Adrenal gland (tissue), 12 donors: ENCODE measurements around the gene NOL6. TPM values are rescaled to one million over a fixed set of nuclear protein-coding genes. Genes with fewer than 3 reads are reported as not detected.
A peak's percentile ranks its signal among the peaks of the same experiment; 100 is the strongest.

Source experiments
- DNase-seq, 7 donors: peaks; one replicate each; pipeline ENCODE4 v3.0.0-alpha.2; 2019 to 2020
- H3K27ac ChIP-seq, 5 donors: fragments of 200-600 bp; sonication (generic) in 4 of 5; 1 replicate in 3 of 5; 2 replicates in 2 of 5; pipeline versions ENCODE4 v1.5.1 to v1.8.0; 2016 to 2020; ENCODE audit warnings: mild to moderate bottlenecking in 1 of 5
- H3K27me3 ChIP-seq: fragments of 200-600 bp; 2 replicates; pipeline ENCODE4 v1.8.0; 2021
- H3K36me3 ChIP-seq, 2 donors: fragments of 200-600 bp; replicated peaks in 1 of 2; 1 replicate in 1 of 2; 2 replicates in 1 of 2; pipeline versions ENCODE4 v1.5.1 to v1.8.0; 2018 to 2022
- H3K4me1 ChIP-seq, 2 donors: fragments of 200-600 bp; replicated peaks in 1 of 2; 1 replicate in 1 of 2; 2 replicates in 1 of 2; pipeline versions ENCODE4 v1.5.1 to v1.8.0; 2018 to 2021
- H3K4me3 ChIP-seq, 4 donors: fragments of 200-600 bp; sonication (generic) in 3 of 4; one replicate each; pipeline ENCODE4 v1.5.1; 2016 to 2018
- H3K9me3 ChIP-seq, 3 donors: fragments of 200-600 bp; sonication (generic) in 1 of 3; replicated peaks in 1 of 3; 1 replicate in 2 of 3; 2 replicates in 1 of 3; pipeline versions ENCODE4 v1.5.1 to v1.8.0; 2016 to 2021
- POLR2A ChIP-seq, 2 donors: fragments of 450-650 bp; IDR thresholded peaks; one replicate each; pipeline ENCODE4 v1.6.1; 2017; ENCODE audit warnings: antibody characterized with exemption in 2 of 2, mild to moderate bottlenecking in 2 of 2, moderate library complexity in 1 of 2
- WGBS, 4 donors: extraction: QIAGEN DNeasy Blood & Tissue Kit in 2 of 4; methylation state at CpG; one replicate each; pipeline versions ENCODE4 v1.1.5 to v1.1.7; 2013 to 2017; 5-methylcytosine and 5-hydroxymethylcytosine counted together
- intact Hi-C, 2 donors: fragments of 100-400 bp; cut with DNase I; formaldehyde crosslinking; loops; one replicate each; pipeline versions ENCODE4 v1.14.1 to v1.15.0; 2022 to 2023
- polyA plus RNA-seq, 3 donors: library from polyadenylated mRNA; stranded (reverse); fragments of 200-250 nt in 2 of 3; fragments of 350-450 nt in 1 of 3; fragmentation: Illumina TruSeq in 1 of 3; extraction: RNeasy Lipid Tissue Mini Kit (QIAGEN cat#74804) in 1 of 3; gene quantifications; one replicate each; pipeline ENCODE4 v1.2.3, GENCODE V29; 2013 to 2014
- total RNA-seq, 9 donors: library from RNA; depleted of rRNA in 4 of 9; stranded (reverse); fragments of >200 nt in 4 of 9; fragments of 120-200 nt in 1 of 9; fragmentation: NEBNext Ultra II Directional in 1 of 9; extraction: Animal tissue kit (Norgen Biotek cat#: 25700) in 1 of 9; gene quantifications; one replicate each; pipeline versions ENCODE4 v1.1.0 to v1.2.4, GENCODE V29; 2013 to 2023
- TF ChIP-seq, protein P1 (sequence below), 6 experiments: fragments of 450-650 bp in 4 of 6; fragments of 200-600 bp in 2 of 6; sonication (generic) in 1 of 6; IDR thresholded peaks; 1 replicate in 5 of 6; 2 replicates in 1 of 6; pipeline versions ENCODE4 v1.5.1 to v1.8.0; 2016 to 2021; ENCODE audit warnings: antibody characterized with exemption in 6 of 6, mild to moderate bottlenecking in 2 of 6, moderate library complexity in 1 of 6
- donor health status: healthy with polysubstance abuse.
- donor health status: Bipolar disorder and iron deficiency.
- donor health status: DM: yes; HTN: yes; CAD: no.
- donor health status: DM: no; HTN: no; CAD: no.
- donor health status: DM: no; HTN: no; CAD: no.
- donor health status: DM: yes; HTN: yes; CAD: no.

NOL6 gene
- total and polyA plus RNA-seq, 12 donors, result 17.0 to 45.7 (median 28.9) TPM

DNA sequence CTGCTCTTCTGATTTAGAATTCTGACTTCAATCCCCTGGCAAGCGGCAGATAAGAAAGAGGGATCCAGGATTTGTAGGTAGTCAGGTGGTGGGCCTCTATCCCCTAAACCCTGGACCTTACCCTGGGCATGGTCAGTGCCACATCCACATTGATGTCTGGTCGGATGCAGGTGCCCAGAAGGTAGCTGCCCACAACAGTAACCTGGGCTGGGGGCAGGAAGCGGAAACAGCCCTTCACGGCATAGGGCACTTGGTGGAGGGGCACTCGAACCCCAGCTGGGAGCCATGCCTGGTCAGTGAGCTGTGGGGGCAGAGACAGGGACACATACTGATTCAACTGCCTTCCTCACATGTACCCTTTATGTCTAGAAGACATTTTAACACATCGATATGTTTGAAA, 3.8 kb downstream of the NOL6 start:
- DNase-seq, result peak in 1 of 7 donors; percentile 12
- intact Hi-C loops, result loop anchor here (5.0 to 10.0 kb wide), 3 partner anchors 95 to 188 kb away; no protein-coding TSS in a partner anchor
- TF ChIP-seq POLR2A (IDR thresholded peaks at IDR 0.05), result no peak
- Histone ChIP-seq H3K27me3 (no peaks in the 10 kb centered on the region), H3K4me1 (peaks cover 12 to 17% of the 10 kb centered on the region in 2 donors), H3K36me3 (peaks cover 0 to 72% of the 10 kb centered on the region in 2 donors), H3K27ac (no peak overlapping the region), H3K4me3 (no peak overlapping the region), H3K9me3 (no peaks in the 10 kb centered on the region)
- 87 to 100% (median 91%) methylated on average over 3 to 6 of the region's 6 CpGs for WGBS, 4 donors

DNA sequence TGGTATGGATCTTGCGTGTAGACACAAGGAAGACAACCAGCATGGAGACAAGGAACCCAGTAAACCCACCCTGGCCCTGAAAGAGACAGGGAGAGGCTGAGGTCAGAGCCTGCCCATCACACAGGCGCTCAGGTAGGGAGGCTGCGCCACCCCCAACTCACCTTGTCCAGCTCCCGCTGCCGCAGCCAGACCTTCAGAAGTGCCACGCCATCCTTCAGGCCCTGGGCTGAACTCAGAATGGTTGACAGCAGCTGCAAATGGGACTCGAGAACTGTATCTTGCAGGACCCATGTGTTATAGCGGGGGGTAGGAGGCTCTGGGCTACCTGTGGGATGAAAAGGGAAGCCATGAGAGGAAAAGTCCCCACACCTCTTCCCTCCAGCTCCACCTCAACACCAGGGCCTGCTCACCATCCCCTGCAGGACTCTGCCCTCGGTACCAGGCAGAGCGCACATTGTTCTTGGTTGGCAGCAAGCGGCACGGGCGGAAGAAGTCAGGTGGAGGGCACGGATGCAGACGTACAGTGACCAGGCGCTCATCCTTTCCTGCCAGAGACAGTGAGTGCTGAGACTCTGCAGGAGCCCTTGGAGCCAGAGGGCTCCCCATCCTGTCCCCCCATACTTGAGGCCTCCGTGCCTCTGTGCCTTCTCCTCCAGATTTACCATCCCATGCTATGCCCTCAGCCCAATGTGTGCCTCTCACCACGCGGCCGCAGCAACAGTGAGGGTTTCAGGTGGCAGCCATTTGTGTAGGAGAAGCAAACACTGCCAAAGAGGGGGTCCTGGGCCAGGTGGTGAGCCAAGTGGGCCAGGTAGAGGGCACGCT, 4.7 kb downstream of the NOL6 start:
- intact Hi-C loops, result loop anchor here (5.0 to 10.0 kb wide), 3 partner anchors 94 to 187 kb away; no protein-coding TSS in a partner anchor
- Histone ChIP-seq H3K4me3 (no peak overlapping the region), H3K27ac (no peak overlapping the region), H3K4me1 (peaks cover 12 to 13% of the 10 kb centered on the region in 2 donors), H3K9me3 (no peaks in the 10 kb centered on the region), H3K36me3 (peaks cover 0 to 81% of the 10 kb centered on the region in 2 donors), H3K27me3 (no peaks in the 10 kb centered on the region)
- WGBS, 4 donors, result 92 to 96% (median 94%) methylated on average over 15 to 21 of the region's 21 CpGs
- DNase-seq, result no peak
- TF ChIP-seq POLR2A (IDR thresholded peaks at IDR 0.05), result no peak
- TF ChIP-seq, protein P1, sequence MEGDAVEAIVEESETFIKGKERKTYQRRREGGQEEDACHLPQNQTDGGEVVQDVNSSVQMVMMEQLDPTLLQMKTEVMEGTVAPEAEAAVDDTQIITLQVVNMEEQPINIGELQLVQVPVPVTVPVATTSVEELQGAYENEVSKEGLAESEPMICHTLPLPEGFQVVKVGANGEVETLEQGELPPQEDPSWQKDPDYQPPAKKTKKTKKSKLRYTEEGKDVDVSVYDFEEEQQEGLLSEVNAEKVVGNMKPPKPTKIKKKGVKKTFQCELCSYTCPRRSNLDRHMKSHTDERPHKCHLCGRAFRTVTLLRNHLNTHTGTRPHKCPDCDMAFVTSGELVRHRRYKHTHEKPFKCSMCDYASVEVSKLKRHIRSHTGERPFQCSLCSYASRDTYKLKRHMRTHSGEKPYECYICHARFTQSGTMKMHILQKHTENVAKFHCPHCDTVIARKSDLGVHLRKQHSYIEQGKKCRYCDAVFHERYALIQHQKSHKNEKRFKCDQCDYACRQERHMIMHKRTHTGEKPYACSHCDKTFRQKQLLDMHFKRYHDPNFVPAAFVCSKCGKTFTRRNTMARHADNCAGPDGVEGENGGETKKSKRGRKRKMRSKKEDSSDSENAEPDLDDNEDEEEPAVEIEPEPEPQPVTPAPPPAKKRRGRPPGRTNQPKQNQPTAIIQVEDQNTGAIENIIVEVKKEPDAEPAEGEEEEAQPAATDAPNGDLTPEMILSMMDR (IDR thresholded peaks at IDR 0.05), result no peak

DNA sequence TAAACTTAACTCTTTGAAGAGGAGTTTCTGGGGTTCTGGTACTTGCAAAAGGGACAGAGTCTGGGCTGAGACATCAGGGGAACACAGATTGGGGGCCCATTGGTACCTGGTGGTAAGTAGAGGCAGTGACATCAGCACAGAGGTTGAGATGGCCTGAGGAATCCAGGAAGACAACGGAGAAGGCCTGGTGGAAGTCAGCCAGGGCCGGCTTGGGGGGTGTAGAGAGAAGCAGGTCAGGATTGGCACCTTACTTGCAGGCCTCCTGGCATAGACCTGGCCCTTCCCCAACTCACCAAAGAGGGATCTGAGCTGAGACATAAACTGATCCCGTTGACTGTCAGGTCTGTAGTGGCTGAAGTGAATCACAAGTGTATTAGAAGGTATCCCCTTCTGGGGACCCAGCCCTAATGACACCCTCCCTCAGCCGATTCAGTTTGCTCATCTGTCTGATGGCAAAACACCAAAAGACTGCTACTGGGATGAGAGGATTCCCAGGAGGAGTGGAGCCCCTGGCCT, 5.5 kb downstream of the NOL6 start:
- H3K27ac ChIP-seq, result no peak overlapping the region
- intact Hi-C loops, result loop anchor here (5.0 to 10.0 kb wide), 3 partner anchors 93 to 186 kb away; no protein-coding TSS in a partner anchor
- no peak for DNase-seq
- peaks cover 0 to 89% of the 10 kb centered on the region in 2 donors for H3K36me3 ChIP-seq
- H3K9me3 ChIP-seq, result no peaks in the 10 kb centered on the region
- no peak overlapping the region for H3K4me3 ChIP-seq
- WGBS, 4 donors, result 71 to 88% (median 80%) methylated on average over 2 to 4 of the region's 4 CpGs
- peaks cover 11 to 12% of the 10 kb centered on the region in 2 donors for H3K4me1 ChIP-seq
- no peaks in the 10 kb centered on the region for H3K27me3 ChIP-seq
- no peak for TF ChIP-seq POLR2A (IDR thresholded peaks at IDR 0.05)
- TF ChIP-seq, protein P1 (IDR thresholded peaks at IDR 0.05), result no peak

DNA sequence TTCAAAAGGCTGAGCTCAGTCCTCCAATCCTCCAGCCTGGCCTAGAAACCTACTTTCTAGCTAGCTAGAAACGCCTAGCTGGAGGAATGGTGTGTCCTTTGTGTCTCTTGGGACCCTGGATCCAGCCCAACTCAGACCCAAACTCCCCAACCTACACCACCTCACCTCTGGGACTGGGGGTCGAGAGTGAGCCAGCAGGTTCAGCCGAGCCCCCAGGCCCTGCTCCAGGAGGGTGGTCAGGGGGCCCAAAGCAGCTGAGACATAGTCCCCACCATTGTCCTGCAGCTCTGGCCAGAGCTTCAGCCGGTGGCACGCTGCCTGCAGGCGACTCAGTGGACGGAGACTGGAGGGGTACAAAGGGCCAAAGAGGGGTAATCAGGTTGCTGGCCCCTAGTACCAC, 6.2 kb downstream of the NOL6 start:
- Histone ChIP-seq H3K36me3 (peaks cover 0 to 96% of the 10 kb centered on the region in 2 donors), H3K27me3 (no peaks in the 10 kb centered on the region), H3K9me3 (no peaks in the 10 kb centered on the region), H3K27ac (no peak overlapping the region), H3K4me1 (peaks cover 4 to 5% of the 10 kb centered on the region in 2 donors), H3K4me3 (no peak overlapping the region)
- WGBS, 4 donors, result 63 to 88% (median 84%) methylated on average over 4 to 7 of the region's 7 CpGs
- TF ChIP-seq POLR2A (IDR thresholded peaks at IDR 0.05), result no peak
- TF ChIP-seq, protein P1 (IDR thresholded peaks at IDR 0.05), result no peak
- DNase-seq, result no peak
- intact Hi-C loops, result loop anchor here (5.0 to 10.0 kb wide), 3 partner anchors 93 to 185 kb away; no protein-coding TSS in a partner anchor
